KOPT-K1 (cell line): ENCODE results near the gene NHSL1.
"Not testable (repeated sequence)": the region's sequence is repeated elsewhere in the genome, so short reads cannot be mapped to it uniquely, and the experiment has no call there.

Experiments
- H3K27ac ChIP-seq: fragments of 200-600 bp; sonication (generic); 2 replicates; pipeline ENCODE4 v1.5.1; 2016; ENCODE audit warnings: antibody characterized with exemption, mild to moderate bottlenecking, low read depth, low read length; ENCODE audit not compliant: poor library complexity, severe bottlenecking
- H3K36me3 ChIP-seq: fragments of 200-600 bp; sonication (generic); 2 replicates; pipeline ENCODE4 v1.5.1; 2017; ENCODE audit warnings: antibody characterized with exemption, mild to moderate bottlenecking, low read length, moderate library complexity; ENCODE audit not compliant: insufficient read depth
- H3K9me3 ChIP-seq: fragments of 200-600 bp; sonication (generic); 2 replicates; pipeline ENCODE4 v1.5.1; 2017; ENCODE audit warnings: antibody characterized with exemption, low read length, mild to moderate bottlenecking; ENCODE audit not compliant: insufficient read depth, poor library complexity, severe bottlenecking

The NHSL1 gene

DNA sequence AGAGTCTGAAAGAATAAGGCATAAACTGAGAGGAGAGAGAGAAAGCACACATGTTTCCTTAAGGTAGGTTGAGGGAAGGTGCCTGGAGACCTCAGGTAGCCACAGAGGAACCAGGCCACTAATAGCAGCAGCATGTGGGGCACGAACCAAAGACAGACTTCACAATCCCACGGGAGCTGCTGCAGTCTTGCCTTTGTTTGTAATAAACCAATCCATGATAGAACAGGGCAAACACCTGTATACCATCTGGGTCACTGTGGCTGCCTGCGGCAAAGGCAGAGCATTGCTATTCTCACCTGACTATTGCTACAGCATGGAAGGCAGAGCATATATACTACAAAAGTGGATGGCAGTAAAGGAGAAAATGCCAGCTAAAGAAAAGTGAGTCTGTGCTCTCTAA, 59.0 kb downstream of the NHSL1 start:
- no peaks in the 10 kb centered on the region for H3K36me3 ChIP-seq
- no peaks in the 10 kb centered on the region for H3K9me3 ChIP-seq
- no peak overlapping the region for H3K27ac ChIP-seq

DNA sequence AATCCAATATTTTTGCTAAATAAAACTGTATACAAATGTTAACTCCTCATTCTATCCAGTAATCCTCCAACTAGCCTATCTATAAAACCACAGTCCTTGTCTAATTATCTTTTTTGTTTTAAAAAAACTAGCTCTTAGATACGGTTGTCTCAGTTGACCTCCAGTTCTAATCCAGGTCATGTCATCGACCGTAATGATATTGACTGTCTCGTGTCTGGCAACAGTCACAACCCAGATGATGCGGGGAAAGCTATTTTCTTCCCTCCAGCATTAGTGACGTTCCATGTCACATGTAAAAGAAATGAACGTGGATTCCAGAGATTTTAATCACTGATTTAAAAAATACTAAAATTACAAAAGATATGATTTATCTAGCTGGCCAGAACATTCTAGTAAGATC, 59.7 kb downstream of the NHSL1 start:
- Histone ChIP-seq H3K36me3 (no peaks in the 10 kb centered on the region), H3K27ac (no peak overlapping the region), H3K9me3 (no peaks in the 10 kb centered on the region)

DNA sequence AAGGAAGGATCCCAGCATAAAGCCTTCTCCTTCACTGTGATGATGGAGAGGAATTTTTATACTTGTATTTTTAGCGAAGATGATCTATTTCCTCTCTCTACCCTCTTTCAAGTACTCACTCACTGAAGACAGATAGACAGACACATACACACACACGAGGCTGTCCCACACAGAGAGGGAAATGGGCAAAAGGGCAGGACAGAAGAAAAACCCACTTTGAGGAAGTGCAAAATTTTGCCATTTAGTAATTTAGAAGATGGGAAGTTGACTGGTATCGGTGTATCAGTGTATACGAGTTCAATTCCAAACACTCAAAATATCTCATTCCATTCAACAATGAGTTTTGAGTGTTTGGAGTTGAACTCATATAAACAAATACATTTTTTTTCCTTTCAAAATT, 64.4 kb downstream of the NHSL1 start:
- no peaks in the 10 kb centered on the region for H3K36me3 ChIP-seq
- no peak overlapping the region for H3K27ac ChIP-seq
- H3K9me3 ChIP-seq: no peaks in the 10 kb centered on the region

DNA sequence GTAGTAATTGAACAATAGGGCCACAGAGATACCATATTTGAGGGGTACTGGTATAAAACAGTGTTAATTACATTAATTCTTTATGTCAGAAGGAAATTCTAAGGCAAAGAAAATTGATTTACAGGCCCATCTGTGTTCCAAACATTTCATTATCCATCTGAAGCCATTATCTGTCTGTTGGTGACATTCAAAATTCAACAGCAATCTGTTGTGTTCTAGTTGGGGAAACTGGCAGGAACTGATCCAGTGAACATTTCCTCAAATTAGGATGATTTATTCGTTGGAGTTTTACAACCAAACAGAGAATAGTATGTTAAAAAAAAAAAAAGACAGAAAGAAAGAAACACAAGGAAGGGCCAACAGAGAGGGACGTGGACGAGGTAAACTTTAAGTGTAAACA, 65.2 kb downstream of the NHSL1 start:
- Histone ChIP-seq H3K27ac (no peak overlapping the region), H3K36me3 (no peaks in the 10 kb centered on the region), H3K9me3 (no peaks in the 10 kb centered on the region)

DNA sequence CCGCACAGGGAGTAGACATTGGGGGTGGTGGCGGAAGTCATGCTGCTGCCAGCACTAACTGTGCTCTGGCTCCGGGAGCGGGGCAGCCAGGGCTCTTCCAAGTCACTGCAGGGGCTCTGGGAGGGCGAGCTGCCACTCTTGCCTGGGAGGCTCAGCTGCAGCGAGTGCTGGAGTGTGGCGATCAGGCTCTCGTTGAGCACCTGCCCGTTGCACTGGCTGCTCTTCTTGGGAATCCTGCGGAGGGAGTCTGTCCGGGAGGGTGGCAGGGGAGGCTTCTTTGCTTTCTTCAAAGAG, 67.3 kb downstream of the NHSL1 start:
- Histone ChIP-seq H3K36me3 (no peaks in the 10 kb centered on the region), H3K27ac (no peak overlapping the region)

DNA sequence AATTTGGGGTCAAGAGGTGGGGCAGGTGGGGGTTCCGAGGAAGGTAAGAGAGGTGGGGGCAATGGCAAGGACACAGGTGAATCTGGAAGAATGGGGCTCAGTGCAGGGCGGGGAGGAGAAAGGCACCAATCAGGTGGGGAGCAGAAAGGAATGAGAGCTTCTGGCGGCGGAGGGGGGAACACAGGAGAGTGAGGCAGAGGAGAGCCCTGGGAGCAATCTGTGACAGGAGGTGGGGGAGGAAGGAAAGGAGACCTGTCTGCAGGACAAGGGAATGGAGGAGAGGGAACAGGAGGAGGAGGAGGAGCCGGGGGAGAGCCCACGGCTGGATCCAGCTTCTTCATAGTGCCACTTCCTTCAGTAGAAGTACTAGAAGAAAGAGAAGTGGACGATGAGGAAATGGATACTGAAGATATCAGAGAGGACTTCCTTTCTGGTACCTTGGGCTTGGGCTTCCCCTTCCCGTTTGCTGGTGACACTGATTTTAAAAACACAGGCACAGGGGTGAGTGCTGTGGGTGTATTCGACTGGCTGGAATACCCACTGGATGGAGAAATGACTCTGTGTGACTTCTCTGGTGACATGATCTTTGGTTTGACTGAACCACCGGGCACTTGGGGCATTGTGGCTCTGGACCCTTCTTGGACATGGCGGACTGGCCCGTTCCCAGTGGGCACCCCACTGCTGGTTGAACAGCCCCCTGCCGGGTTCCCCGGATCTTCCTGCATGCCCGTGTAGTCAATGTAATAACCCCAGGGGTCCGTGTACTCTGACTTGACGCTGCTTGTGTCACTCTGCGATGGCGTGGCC, 67.8 kb downstream of the NHSL1 start:
- Histone ChIP-seq H3K27ac (no peak overlapping the region), H3K36me3 (no peaks in the 10 kb centered on the region)

More for the DNA sequence above, 67.3 kb downstream of the NHSL1 start:
- H3K9me3 ChIP-seq: no peaks in the 10 kb centered on the region

DNA sequence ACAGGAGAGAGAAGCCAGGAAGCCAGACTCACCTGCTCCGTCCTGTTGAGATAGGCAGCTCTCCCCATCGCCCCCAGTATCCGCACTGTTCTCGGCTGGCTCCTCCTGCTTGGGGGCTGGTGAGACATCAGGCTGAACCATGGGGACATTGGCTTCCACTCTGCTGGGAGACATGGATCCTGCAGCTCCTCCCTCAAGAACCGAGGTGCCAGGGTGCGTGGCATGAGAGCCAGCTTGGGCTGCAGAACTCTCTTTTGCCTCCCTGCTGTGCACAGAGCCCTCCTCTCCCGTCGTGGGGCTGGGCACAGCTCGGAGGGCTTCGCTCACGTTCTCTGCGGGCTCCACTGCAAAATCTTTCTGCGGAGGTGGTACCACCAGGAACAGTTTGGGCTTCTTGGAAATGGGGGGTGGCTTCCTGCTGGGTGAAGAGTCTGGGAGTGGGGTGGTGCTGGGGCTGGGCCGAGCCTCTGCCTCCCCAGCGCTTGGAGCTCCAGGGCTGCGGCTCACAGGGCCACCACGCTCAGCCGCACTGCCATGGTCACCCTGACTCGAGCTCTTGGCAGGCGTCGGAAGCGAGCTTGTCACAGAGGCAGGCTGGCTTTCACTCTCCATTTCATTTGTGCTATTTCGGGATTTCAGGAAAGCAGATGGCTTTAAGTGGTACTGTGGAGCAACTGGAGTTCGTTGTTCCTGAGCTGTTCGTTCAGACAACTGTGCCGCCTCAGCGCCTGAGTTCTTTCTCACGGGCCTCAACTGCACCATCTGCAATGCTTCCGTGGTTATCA, 68.7 kb downstream of the NHSL1 start:
- no peaks in the 10 kb centered on the region for H3K9me3 ChIP-seq
- no peak overlapping the region for H3K27ac ChIP-seq
- H3K36me3 ChIP-seq: no peaks in the 10 kb centered on the region

More for the DNA sequence above, 67.8 kb downstream of the NHSL1 start:
- H3K9me3 ChIP-seq: no peaks in the 10 kb centered on the region

DNA sequence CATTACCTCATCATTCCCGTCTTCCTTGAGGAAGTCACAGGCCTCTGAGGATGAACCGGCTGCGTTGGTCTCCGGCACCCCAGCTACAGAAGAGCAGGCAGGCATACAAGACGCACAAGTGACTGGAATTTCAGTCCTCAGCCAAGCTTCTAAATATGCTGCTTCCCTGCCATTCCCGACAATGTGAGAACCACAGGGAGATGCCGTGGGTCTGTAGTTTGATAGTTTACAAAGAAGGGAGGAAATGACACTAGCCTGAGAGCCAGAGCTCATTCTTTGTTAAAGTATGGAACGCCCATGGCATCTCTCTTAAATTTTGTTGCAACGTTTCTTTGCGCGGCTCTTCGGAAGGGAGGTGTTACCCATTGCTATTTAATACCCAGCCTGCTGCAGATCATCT, 69.5 kb downstream of the NHSL1 start:
- no peaks in the 10 kb centered on the region for H3K36me3 ChIP-seq
- H3K27ac ChIP-seq: no peak overlapping the region
- H3K9me3 ChIP-seq: no peaks in the 10 kb centered on the region

DNA sequence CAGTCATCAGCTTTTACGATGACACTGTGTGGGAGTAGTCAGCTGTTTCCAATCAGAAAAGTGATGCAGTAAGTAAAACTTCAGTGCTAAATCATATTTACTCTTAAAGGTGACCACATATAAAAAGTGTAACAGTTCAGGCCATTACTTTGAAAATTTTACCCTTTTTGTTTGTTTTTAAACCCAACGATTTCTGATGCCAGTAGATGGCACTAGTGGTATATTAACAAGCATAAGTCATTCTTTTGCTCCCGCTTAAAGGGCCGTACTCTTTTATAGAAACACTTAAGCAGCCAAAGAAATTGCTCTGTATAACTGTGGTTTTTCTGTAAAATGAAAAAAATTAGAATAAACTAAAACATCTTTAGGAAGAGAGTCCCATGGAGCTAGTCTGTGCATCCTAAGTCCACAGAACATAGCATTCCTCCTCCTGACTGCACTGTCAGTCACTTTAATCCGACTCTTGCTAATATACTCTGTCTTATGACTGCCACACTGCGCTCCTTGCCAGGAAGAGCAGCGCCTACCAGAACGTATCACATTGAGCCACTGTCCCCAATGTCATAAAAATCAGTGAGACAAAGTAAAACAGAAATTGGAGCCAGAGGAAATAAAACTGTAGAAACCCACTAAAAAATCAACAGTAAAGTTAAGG, 70.2 kb downstream of the NHSL1 start:
- Histone ChIP-seq H3K36me3 (no peaks in the 10 kb centered on the region), H3K27ac (no peak overlapping the region), H3K9me3 (no peaks in the 10 kb centered on the region)

DNA sequence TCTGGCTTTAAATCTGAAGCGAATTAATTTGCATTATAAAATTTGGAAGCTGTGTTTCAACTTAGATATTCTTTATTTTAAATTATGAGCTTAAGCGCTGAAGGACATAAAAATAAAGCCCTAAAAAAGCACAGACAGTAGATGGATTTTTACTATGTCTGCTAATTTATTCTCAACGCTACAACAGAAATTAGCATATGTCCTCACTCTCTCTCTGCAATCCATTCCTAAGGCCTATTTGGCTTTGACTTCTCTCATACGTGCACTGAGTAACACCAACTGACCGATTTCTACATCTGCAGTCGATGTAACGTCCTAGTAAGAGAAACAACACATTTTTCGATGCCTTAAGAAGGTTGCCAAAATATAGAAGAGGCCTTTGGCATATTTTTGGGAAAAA, 71.6 kb downstream of the NHSL1 start:
- Histone ChIP-seq H3K36me3 (no peaks in the 10 kb centered on the region), H3K27ac (no peak overlapping the region), H3K9me3 (no peaks in the 10 kb centered on the region)

DNA sequence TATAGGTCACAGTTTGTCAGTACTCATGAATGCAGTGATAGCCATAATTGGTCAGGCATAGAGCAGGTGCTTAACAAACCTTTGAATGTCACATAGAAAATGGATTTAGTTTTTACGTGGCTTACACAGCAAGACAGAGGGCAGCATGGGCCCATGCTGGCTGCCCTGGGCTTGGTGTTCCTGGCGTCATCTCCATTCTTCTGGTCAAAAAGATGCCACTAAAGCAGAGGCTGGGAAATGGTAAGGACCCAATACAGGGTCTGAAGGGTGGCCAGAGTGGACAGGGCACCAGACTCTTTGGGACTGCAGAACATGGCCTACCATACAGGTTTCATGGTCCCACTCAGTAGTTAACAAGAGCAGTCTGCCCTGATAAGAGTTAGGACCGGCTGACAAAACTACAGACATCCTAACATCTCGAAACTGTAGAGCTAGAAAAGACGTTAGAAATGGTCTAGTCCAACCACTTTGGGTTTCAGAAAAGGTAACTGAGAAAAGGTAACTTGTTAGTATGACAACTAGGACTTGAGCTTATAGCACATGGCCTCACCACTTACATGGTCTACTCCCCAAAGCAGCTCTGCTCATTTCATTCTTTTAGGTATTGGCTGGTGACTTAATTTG, 72.7 kb downstream of the NHSL1 start:
- no peak overlapping the region for H3K27ac ChIP-seq
- H3K9me3 ChIP-seq: no peaks in the 10 kb centered on the region
- H3K36me3 ChIP-seq: no peaks in the 10 kb centered on the region

DNA sequence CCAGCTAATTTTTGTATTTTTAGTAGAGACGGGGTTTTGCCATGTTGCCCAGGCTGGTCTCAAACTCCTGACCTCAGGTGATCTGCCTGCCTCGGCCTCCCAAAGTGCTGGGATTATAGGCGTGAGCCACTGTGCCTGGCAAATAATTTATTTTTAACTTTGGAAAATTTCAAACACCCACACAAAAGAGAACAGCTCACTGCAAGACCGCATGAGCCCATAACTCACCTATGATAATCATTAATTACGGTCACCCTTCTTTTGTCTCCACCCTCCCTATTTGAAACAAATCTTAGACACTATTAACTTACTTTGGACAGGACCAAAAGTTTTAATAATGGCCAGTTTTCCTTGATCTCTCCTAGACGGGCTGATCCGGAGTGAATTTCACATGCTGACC, 74.0 kb downstream of the NHSL1 start:
- H3K9me3 ChIP-seq, H3K36me3 ChIP-seq, H3K27ac ChIP-seq: not testable (repeated sequence)

DNA sequence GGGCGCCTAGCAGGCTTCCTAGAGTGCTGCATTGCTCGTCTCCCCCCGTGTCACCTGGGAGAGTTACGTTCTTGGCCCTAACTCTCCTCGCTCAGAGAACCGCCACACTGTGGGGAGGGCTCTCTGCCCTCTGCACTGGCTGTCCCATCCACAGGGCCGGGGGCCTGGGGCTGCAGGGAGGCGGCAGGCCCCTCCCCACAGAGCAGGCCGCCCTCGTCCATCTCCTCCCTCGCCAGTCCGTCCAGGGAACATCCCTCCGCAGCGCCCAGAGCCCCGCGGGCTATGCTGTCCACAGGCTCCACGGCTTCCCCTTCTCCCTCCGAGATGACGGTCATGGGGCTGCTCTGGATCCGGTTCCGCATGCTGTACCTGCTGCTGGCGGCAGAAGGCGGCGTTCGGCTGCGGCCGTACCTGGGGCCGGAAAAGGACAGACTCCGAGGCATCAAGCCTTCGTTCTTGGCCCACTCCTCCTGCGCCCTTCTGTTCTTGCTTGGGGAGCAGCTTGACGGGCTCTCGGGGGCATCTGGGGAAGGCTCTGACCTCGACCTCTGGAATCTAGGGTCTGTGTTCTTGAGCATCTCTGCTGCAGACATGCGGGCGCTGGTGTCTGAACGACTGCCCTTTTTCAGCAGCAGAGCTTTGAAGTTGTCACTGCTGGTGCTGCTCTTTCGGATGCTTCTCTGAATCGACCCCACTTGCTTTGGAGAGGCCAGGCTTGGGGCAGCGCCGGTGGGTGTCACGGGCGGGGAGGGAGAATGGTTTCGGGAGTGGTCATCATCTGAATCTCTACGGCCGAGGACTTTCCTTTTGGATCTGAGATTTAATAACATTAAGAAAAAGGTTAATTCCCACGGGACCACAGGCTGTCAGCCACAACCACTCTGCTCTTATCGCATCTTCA, 75.0 kb downstream of the NHSL1 start:
- Histone ChIP-seq H3K9me3 (no peaks in the 10 kb centered on the region), H3K36me3 (no peaks in the 10 kb centered on the region), H3K27ac (no peak overlapping the region)

DNA sequence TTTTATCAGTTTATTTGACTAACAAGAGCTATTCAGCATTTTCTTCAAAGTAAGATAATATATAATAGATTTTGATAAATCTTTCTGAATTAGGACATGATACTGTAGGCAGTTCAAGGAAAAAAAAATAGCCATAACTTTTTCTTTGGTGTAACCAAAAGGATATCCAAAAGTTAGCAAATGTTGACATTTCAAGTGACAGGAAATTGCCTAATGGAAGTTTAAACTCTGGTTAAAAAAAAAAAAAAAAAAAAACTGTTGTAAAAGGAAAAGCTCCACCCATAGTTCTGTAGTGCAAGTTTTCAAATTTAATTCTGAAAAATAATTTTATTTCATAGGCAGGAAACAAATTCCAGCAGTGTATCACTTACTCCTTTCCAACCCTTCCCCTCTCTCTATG, 76.4 kb downstream of the NHSL1 start:
- Histone ChIP-seq H3K36me3 (no peaks in the 10 kb centered on the region), H3K27ac (no peak overlapping the region), H3K9me3 (no peaks in the 10 kb centered on the region)
